Glutamatergic neuron (in vitro differentiated cells): Measurements from ENCODE around the gene CDCA5. TPM values are rescaled to one million over a fixed set of nuclear protein-coding genes. Genes with fewer than 3 reads are reported as not detected.
A peak's percentile ranks its signal among the peaks of the same experiment; 100 is the strongest.

Source experiments
- DNase-seq: peaks from one replicate; pipeline ENCODE4 v3.0.0; 2022
- H3K27ac Mint-ChIP-seq: one replicate; pipeline ENCODE4 v1.8.0; 2020; ENCODE audit warnings: mild to moderate bottlenecking, mixed read lengths, inconsistent platforms; ENCODE audit not compliant: unreplicated experiment
- H3K27me3 Mint-ChIP-seq: one replicate; pipeline ENCODE4 v1.8.0; 2020; ENCODE audit warnings: mild to moderate bottlenecking, moderate library complexity, mixed read lengths, inconsistent platforms; ENCODE audit not compliant: unreplicated experiment
- H3K36me3 Mint-ChIP-seq: one replicate; pipeline ENCODE4 v1.8.0; 2020; ENCODE audit warnings: mild to moderate bottlenecking, mixed read lengths, inconsistent platforms; ENCODE audit not compliant: unreplicated experiment
- H3K4me1 Mint-ChIP-seq: one replicate; pipeline ENCODE4 v1.8.0; 2020; ENCODE audit warnings: mild to moderate bottlenecking, low read depth, mixed read lengths, inconsistent platforms; ENCODE audit not compliant: unreplicated experiment
- H3K4me3 Mint-ChIP-seq: one replicate; pipeline ENCODE4 v1.8.0; 2020; ENCODE audit warnings: mild to moderate bottlenecking, mixed read lengths, inconsistent platforms; ENCODE audit not compliant: unreplicated experiment
- H3K9me3 Mint-ChIP-seq: one replicate; pipeline ENCODE4 v1.8.0; 2020; ENCODE audit warnings: mild to moderate bottlenecking, moderate library complexity, mixed read lengths, inconsistent platforms; ENCODE audit not compliant: unreplicated experiment
- total RNA-seq: library from RNA; stranded (reverse); fragmentation: NEBNext Ultra II Directional; extraction: Animal tissue kit (Norgen Biotek cat#: 25700); gene quantifications from one replicate; pipeline ENCODE4 v1.2.1, GENCODE V29; 2021; ENCODE audit not compliant: unreplicated experiment
- TF ChIP-seq, protein P1 (sequence below): fragments of 200-600 bp; sonication (generic); IDR thresholded peaks from one replicate; pipeline ENCODE4 v1.5.0; 2021; ENCODE audit not compliant: partially characterized antibody, unreplicated experiment

Gene CDCA5
- total RNA-seq, 1 donor from 2014 or later: 7.7 TPM

- H3K9me3 Mint-ChIP-seq: peaks cover 9% of the 10 kb centered on the region
- peaks cover 5% of the 10 kb centered on the region for H3K27me3 Mint-ChIP-seq
- peak overlapping the region; percentile 10 for H3K4me3 Mint-ChIP-seq
- DNase-seq: no peak
- no peaks in the 10 kb centered on the region for H3K36me3 Mint-ChIP-seq
- no peak overlapping the region for H3K27ac Mint-ChIP-seq
- TF ChIP-seq, protein P1, sequence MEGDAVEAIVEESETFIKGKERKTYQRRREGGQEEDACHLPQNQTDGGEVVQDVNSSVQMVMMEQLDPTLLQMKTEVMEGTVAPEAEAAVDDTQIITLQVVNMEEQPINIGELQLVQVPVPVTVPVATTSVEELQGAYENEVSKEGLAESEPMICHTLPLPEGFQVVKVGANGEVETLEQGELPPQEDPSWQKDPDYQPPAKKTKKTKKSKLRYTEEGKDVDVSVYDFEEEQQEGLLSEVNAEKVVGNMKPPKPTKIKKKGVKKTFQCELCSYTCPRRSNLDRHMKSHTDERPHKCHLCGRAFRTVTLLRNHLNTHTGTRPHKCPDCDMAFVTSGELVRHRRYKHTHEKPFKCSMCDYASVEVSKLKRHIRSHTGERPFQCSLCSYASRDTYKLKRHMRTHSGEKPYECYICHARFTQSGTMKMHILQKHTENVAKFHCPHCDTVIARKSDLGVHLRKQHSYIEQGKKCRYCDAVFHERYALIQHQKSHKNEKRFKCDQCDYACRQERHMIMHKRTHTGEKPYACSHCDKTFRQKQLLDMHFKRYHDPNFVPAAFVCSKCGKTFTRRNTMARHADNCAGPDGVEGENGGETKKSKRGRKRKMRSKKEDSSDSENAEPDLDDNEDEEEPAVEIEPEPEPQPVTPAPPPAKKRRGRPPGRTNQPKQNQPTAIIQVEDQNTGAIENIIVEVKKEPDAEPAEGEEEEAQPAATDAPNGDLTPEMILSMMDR: no peak
- no peaks in the 10 kb centered on the region for H3K4me1 Mint-ChIP-seq
Observed at GRCh38 chr11:65103476-65103875, 19.6 kb upstream of the CDCA5 start.

DNA sequence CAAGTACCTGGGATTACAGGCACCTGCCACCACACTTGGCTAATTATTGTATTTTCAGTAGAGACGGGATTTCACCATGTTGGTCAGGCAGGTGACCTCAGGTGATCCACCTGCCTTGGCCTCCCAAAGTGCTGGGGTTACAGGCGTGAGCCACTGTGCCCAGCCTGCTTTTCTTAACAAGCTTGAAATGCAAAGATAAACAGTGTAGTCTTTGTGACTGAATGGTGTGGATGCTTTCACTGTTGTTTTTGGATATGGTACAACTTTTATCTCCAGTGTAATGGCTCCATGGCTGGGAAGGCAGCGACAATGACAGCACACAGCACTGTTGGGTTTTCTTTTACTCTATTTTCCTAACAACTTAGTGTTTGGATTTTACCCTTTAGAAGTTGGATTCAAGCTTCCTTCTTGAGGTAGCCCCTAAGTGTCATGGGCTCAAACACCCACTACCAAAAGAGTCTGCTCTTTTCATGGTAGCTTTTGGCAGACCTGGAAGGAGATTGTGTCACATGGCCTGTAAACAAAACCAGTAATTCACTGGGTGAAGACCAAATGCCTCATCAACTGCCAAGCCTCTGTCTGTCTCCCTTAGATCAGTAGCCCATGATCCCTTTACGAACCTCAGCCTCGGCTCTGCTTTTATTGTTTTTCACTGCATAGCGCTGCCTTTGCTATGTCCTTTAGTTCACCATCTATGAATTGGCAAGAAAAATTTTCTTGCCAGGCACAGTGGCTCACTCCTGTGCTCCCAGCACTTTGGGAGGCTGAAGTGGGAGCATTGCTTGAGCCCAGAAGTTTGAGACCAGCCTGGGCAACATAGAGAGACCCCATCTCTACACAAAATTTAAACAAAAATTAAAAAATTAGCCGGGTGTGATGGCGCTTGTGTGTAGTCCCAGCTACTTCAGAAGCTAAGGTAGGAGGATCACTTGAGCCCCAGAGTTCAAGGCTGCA lies 18.6 kb upstream of the CDCA5 start:
- no peak for DNase-seq
- peaks cover 9% of the 10 kb centered on the region for H3K9me3 Mint-ChIP-seq
- peaks cover 5% of the 10 kb centered on the region for H3K27me3 Mint-ChIP-seq
- H3K36me3 Mint-ChIP-seq: no peaks in the 10 kb centered on the region
- H3K4me3 Mint-ChIP-seq: no peak overlapping the region
- TF ChIP-seq, protein P1: no peak
- no peaks in the 10 kb centered on the region for H3K4me1 Mint-ChIP-seq
- H3K27ac Mint-ChIP-seq: no peak overlapping the region

GRCh38 chr11:65100674-65101350 lies 17.0 kb upstream of the CDCA5 start:
- peaks cover 4% of the 10 kb centered on the region for H3K27me3 Mint-ChIP-seq
- peaks cover 9% of the 10 kb centered on the region for H3K9me3 Mint-ChIP-seq

GRCh38 chr11:65096926-65097325 lies 13.1 kb upstream of the CDCA5 start:
- Mint-ChIP-seq H3K4me3 (peak overlapping the region; percentile 92), H3K4me1 (peaks cover 4% of the 10 kb centered on the region), H3K36me3 (no peaks in the 10 kb centered on the region), H3K27me3 (peaks cover 6% of the 10 kb centered on the region), H3K9me3 (peaks cover 11% of the 10 kb centered on the region), H3K27ac (no peak overlapping the region)
- DNase-seq: no peak
- TF ChIP-seq, protein P1: no peak

More at GRCh38 chr11:65100674-65101350, 17.0 kb upstream of the CDCA5 start:
- no peak overlapping the region for H3K27ac Mint-ChIP-seq
- DNase-seq: no peak
- H3K36me3 Mint-ChIP-seq: no peaks in the 10 kb centered on the region
- TF ChIP-seq, protein P1: peak; percentile 33
- H3K4me3 Mint-ChIP-seq: no peak overlapping the region
- H3K4me1 Mint-ChIP-seq: peaks cover under 1% of the 10 kb centered on the region
